Activated T-cell treated with anti-CD3 and anti-CD28 coated beads for 24 hours (primary cell): ENCODE data around the gene CBX7.

Source experiments
- DNase-seq: peaks from one replicate; pipeline ENCODE4 v3.0.0-alpha.2; 2020; ENCODE audit warnings: low read depth

Gene CBX7

DNA sequence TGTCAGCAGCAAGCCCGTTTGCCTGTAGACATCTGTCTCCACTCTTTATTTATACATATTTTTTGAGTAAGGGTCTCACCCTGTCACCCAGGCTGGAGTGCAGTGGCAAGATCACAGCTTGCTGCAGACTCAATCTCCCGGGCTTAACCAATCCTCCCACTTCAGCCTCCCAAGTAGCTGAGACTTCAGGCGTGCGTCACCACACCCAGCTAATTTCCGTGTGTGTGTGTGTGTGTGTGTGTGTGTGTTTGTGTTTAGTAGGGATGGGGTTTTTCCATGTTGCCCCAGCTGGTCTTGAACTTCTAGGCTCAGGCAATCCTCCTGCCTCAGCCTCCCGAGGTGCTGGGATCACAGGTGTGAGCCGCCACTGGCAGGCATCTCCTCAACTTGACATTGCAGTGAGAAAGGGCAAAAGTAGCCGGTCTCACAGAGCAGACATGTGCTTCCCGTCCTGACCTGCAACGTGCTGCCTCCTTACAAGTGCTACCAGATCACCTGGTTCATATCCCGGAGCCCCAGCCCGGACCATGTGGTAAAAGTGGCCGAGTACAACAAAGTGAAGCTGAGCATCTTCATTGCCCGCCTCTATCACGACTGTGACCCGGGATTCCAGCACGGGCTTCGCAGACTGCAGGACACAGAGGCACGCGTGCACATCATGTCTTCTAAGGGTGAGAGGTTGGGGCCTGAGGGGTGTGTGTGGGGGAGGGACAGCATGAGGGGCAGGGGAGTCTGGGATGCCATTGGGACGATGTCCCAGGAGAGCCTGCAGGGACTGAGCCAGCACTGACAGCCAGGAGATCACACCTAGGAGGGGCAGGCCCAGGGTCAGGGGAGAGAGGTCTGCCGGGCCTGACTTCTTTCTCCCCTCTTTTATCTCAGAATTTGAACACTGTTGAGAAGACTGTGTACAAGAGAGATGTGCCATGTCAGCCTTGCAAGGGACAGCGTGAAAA lies 61.1 kb downstream of the CBX7 start:
- DNase-seq: no peak

DNA sequence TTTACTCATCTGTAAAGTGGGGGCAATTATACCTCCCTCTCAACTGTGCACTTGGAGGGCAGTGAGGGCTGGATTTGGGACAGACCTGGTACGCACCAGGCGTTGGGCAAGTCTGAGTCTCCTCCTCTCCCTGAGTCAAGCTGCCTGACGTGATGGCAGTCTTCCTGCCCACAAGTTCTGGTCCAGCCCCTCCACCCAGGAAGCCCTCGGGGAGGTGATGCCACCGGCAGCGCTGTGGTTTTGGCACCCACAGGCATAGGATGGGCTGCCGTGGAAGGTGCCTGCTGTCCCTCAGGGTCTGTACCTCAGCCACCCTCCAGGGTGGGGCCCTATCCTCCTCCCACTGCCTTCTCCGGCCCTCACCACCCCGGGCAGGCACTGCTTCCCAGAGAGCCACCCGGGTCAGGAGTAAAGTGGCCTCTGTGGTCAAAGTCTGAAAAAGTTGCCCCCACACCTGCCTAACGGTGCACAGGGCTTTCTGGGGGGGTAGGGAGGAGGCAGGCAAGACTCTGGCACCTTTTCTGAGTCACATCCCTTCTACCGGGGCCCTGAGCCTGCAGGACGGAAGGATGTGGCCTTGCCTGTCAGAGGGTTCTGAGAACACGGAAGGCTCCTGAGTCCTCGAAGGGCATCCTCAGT lies 61.9 kb downstream of the CBX7 start:
- peak; percentile 62 for DNase-seq

GRCh38 chr22:39089928-39090327 lies 62.6 kb downstream of the CBX7 start:
- DNase-seq: no peak

DNA sequence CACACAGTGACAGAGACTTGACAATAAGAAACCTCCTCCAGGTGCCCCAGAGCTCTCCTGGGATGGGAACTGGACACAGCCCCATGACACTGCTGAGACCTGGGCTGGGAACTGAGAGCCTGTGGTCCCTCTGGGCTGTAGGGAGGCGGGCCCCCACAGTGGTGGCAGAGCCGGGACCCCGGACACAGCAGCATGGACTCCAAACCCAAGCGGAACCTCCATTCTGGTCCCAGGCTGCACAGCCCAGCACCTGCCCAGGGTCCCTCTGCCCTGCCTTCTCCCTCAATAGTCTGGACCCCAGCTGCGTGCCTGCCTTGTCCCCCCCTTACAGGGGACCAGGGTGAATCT lies 63.8 kb downstream of the CBX7 start:
- no peak for DNase-seq

DNA sequence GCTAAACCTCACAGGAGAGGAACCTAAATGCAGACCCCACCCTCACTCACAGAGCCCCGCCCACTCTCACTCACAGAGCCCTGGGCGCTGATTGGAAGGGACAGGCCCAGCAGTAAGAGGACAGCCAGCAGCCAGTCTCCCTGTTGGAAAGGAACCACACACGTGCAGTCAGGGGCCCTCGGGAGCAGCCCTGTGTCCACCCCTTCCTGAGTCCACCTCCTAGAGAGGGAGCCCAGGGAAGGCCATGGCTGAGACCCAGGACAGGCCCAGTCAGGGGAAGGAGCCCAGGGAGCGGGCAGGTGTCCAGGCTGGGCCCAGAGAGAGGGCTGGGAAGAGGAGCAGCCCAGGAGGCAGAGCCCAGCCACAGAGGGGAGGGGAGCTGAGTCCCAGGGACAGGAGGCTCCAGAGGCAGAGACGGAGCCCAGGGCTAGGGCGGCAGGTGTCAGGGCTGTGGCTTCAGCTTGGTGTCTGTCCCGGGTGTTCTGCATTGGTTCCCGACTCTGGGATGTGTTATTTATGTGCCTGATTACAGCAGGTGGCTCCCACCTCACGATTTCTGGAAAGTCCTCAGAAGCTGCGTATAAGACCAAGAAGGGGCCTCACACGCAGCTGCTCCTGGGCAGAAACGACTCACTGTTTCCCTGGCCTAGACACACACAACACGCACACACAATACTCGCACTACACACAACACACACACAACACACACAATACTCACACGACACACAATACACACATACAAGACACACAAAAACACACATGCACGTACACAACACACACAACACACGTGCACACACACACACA lies 64.4 kb downstream of the CBX7 start:
- DNase-seq: no peak

DNA sequence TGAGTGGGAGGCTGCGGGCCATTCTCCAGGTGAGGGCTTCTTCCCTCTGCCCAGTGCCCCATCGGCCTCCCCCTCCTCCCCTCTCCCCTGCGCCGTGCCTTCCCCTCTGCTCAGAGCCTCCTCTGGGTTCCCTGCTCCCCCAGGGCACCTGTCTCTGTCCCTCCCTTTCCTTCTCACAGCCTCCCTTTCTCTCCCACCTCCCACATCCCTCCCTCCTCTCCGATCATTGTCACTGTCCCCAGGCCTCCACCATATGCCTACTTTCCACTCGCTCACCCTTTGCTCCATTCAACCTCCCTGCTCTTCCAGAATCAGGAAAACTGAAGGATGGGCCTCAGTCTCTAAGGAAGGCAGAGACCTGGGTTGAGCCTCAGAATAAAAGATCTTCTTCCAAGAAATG lies 65.4 kb downstream of the CBX7 start:
- no peak for DNase-seq

- no peak for DNase-seq
These were observed 67.8 kb downstream of the CBX7 start for GRCh38 chr22:39084666-39085065.

DNA sequence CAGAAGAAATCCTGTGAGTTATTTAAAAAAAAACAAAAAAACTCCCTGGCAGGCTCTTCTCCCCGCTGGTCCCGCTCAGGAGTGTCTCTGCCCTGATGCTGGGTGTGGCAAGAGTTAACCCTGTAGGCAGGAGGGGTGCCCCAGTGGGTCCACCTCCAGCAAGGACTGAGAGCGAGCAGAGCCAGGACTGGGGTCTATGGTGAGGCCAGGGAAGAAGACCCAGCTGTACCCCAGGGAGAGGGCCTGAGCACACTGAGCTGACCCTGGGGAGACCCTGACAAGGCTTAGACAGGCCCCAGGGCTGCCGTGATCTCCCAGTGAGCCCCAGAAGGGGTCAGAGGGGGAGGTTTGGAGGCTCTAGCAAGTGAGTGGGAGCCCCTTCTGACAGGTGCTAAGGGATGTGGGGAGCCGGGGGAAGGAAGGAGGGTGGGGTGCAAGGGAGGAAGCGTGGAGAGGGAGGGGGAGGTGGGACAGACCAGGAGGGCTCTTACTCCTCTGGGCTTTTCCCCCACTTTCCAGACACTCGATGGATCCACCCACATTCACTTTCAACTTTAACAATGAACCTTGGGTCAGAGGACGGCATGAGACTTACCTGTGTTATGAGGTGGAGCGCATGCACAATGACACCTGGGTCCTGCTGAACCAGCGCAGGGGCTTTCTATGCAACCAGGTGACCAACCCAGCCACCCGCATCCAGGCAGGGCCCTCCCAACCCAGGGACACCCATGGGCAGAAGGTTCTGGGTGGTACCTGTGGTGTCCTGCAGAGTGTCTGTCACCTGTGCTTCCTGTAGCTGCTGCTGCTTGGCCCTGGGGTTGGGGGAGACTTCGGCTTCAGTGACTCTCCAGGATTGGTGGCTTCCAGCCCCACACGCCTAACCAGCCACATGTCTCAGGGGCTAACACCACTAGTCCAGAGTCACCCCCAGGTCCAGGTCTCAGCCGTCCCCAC lies 69.0 kb downstream of the CBX7 start:
- no peak for DNase-seq

DNA sequence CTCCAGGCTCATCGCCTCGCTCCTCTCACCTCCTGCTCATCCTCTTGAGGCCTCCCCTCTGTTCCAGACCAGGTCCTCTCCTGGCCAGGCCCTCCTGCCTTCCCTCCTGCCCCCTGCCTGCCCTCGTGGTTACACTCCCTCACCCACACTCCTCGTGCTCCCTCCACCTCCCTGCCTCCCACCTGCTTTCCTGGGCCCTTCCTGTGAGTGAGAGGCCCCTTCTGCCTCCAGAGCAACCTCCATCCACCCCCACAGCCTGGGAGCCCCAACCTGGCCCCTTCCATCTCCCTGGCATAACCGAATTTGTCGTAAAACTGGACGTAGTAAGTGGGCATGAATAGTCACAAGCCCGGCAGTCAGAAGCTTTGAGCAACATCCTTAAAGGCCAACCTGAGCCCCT lies 70.9 kb downstream of the CBX7 start:
- DNase-seq: no peak

GRCh38 chr22:39081016-39081415 lies 71.5 kb downstream of the CBX7 start:
- no peak for DNase-seq
